ENCODE data around the gene KANSL1L. TPM values are rescaled to one million over a fixed set of nuclear protein-coding genes. Genes with fewer than 3 reads are reported as not detected.

Gene KANSL1L
- total RNA-seq, 2 experiments from 2014 or later: 6.7 to 7.0 TPM

DNA sequence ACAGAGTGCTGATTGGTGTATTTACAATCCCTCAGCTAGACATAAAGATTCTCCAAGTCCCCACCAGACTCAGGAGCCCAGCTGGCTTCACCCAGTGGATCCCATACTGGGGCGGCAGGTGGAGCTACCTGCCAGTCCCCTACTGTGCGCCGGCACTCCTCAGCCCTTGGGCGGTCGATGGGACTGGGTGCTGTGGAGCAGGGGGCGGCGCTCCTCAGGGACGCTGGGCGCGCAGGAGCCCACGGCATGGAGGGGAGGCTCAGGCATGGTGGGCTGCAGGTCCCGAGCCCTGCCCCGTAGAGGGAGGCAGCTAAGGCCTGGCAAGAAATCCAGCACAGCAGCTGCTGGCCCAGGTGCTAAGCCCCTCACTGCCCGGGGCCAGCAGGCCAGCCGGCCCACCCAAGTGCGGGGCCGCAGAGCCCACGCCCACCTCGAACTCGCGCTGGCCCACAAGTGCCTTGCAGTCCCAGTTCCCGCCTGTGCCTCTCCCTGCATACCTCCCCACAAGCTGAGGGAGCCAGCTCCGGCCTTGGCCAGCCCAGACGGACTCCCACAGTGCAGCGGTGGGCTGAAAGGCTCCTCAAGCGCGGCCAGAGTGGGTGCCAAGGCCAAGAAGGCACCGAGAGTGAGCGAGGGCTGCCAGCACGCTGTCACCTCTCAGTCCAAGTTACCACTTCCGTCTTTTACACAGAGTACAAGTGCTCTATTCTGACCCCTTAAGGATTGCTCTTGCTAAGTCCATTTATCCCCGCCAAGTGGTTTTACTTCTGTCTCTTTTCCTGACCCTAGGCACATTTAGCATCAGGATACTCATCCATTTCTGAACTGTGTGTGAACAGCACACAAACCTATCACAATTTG, 170.5 kb downstream of the KANSL1L start:
- no peaks in the 10 kb centered on the region for H3K27me3 Mint-ChIP-seq
- no peaks in the 10 kb centered on the region for H3K9me3 Mint-ChIP-seq
- DNase-seq: peak in 1 of 14 experiments; percentile 25
- Histone ChIP-seq H3K9me3 (ENCODE audit: control insufficient read depth in 1 of 2, insufficient read depth in 1 of 2, low read length in 2 of 2) (no peaks in the 10 kb centered on the region), H3K4me1 (ENCODE audit: insufficient read depth, low read length) (peaks cover 23% of the 10 kb centered on the region), H3K27me3 (ENCODE audit: control insufficient read depth in 1 of 2, insufficient read depth in 2 of 2, low read length in 2 of 2) (no peaks in the 10 kb centered on the region), H3K4me3 (ENCODE audit: low read length) (no peak overlapping the region), H3K36me3 (ENCODE audit: insufficient read depth, low read length) (peaks cover 4% of the 10 kb centered on the region), H3K27ac (ENCODE audit: low read depth in 1 of 2, low read length in 2 of 2) (no peak overlapping the region)
- peaks cover 58% of the 10 kb centered on the region for H3K4me1 Mint-ChIP-seq (ENCODE audit: low read depth)
- no peak for ATAC-seq (ENCODE audit: poor library complexity)
- POLR2A ChIA-PET: no interaction called here
- intact Hi-C loops (cut with DNase I, micrococcal nuclease): loop anchor here in 1 of 2 experiments (2.0 to 10.0 kb wide), 2 partner anchors 476 to 1746 kb away; partner anchors contain the start of genes IDH1 and LANCL1
- peaks cover 13% of the 10 kb centered on the region for H3K36me3 Mint-ChIP-seq (ENCODE audit: low read depth)
- peak overlapping the region; percentile 88 for H3K27ac Mint-ChIP-seq
- TF ChIP-seq, protein P1, sequence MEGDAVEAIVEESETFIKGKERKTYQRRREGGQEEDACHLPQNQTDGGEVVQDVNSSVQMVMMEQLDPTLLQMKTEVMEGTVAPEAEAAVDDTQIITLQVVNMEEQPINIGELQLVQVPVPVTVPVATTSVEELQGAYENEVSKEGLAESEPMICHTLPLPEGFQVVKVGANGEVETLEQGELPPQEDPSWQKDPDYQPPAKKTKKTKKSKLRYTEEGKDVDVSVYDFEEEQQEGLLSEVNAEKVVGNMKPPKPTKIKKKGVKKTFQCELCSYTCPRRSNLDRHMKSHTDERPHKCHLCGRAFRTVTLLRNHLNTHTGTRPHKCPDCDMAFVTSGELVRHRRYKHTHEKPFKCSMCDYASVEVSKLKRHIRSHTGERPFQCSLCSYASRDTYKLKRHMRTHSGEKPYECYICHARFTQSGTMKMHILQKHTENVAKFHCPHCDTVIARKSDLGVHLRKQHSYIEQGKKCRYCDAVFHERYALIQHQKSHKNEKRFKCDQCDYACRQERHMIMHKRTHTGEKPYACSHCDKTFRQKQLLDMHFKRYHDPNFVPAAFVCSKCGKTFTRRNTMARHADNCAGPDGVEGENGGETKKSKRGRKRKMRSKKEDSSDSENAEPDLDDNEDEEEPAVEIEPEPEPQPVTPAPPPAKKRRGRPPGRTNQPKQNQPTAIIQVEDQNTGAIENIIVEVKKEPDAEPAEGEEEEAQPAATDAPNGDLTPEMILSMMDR (IDR thresholded peaks at IDR 0.05): no peak
- CTCF ChIA-PET: interaction anchor here (1.3 kb wide), 1 partner anchor 23 kb away, joined by 3 read pairs; no protein-coding TSS in a partner anchor
- no peak overlapping the region for H3K4me3 Mint-ChIP-seq

DNA sequence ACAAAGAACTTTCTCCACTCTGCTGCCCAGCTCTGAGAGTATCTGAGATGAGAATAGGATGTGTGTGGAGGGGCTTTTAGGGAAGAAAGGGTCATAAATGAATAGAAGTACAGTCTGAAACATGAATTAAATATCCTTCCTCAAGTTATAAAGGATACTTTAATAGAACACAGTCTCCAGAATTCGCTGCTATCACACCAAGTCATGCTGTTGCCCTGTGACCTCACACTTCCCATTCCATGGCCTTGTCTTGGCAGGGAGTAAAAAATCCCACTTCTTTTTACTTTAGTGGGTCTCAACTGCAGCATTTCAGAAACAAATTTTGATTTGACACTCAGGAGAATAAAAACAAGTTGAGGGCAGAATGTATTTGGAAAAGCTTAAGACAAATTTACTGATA, 172.6 kb downstream of the KANSL1L start:
- TF ChIP-seq, protein P1 (IDR thresholded peaks at IDR 0.05): no peak
- Histone ChIP-seq H3K4me1 (ENCODE audit: insufficient read depth, low read length) (peaks cover 15% of the 10 kb centered on the region), H3K4me3 (ENCODE audit: low read length) (no peak overlapping the region), H3K9me3 (ENCODE audit: control insufficient read depth in 1 of 2, insufficient read depth in 1 of 2, low read length in 2 of 2) (no peaks in the 10 kb centered on the region), H3K27ac (ENCODE audit: low read depth in 1 of 2, low read length in 2 of 2) (no peak overlapping the region), H3K36me3 (ENCODE audit: insufficient read depth, low read length) (no peaks in the 10 kb centered on the region), H3K27me3 (ENCODE audit: control insufficient read depth in 1 of 2, insufficient read depth in 2 of 2, low read length in 2 of 2) (no peaks in the 10 kb centered on the region)
- H3K36me3 Mint-ChIP-seq (ENCODE audit: low read depth): peaks cover 12% of the 10 kb centered on the region
- no peaks in the 10 kb centered on the region for H3K27me3 Mint-ChIP-seq
- ChIA-PET POLR2A (no interaction called here), CTCF (interaction anchor here (1.7 kb wide), 1 partner anchor 17 kb away, joined by 3 read pairs; no protein-coding TSS in a partner anchor)
- no peak overlapping the region for H3K4me3 Mint-ChIP-seq
- H3K9me3 Mint-ChIP-seq: no peaks in the 10 kb centered on the region
- no peak overlapping the region for H3K27ac Mint-ChIP-seq
- intact Hi-C loops (cut with DNase I, micrococcal nuclease): loop anchor here in 1 of 2 experiments (2.0 kb wide), 1 partner anchor 174 kb away; no protein-coding TSS in a partner anchor
- DNase-seq (no peak), ATAC-seq (ENCODE audit: poor library complexity) (no peak)
- peaks cover 38% of the 10 kb centered on the region for H3K4me1 Mint-ChIP-seq (ENCODE audit: low read depth)

DNA sequence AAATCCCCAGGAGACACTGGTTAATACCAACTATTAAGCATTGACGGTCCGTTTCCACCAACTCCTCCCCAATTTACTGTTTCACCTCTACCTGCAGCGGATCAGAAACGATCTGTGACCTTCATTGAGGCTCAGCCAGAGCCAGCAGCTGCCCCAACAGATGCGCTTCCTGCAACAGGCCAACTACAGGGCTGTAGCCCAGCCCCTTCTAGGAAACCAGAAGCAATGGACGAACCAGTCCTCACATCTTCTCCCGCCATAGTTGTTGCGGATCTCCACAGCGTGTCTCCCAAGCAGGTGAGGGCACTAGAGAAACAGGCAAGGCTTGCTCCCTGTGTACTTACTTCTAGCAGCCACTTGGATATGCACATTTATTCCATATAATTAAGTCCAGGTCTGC, 177.2 kb downstream of the KANSL1L start:
- ChIA-PET CTCF (no interaction called here), POLR2A (no interaction called here)
- H3K9me3 Mint-ChIP-seq: no peaks in the 10 kb centered on the region
- H3K4me1 Mint-ChIP-seq (ENCODE audit: low read depth): peaks cover 5% of the 10 kb centered on the region
- no peak for ATAC-seq (ENCODE audit: poor library complexity)
- no peaks in the 10 kb centered on the region for H3K36me3 Mint-ChIP-seq (ENCODE audit: low read depth)
- H3K4me1 ChIP-seq (ENCODE audit: insufficient read depth, low read length): no peaks in the 10 kb centered on the region
- TF ChIP-seq, protein P1 (IDR thresholded peaks at IDR 0.05): no peak
- no peaks in the 10 kb centered on the region for H3K9me3 ChIP-seq (ENCODE audit: control insufficient read depth in 1 of 2, insufficient read depth in 1 of 2, low read length in 2 of 2)
- intact Hi-C loops (cut with DNase I, micrococcal nuclease): no loop called here
- peaks cover 7% of the 10 kb centered on the region for H3K27me3 Mint-ChIP-seq
- H3K27ac Mint-ChIP-seq: no peak overlapping the region
- DNase-seq: no peak
- no peak overlapping the region for H3K27ac ChIP-seq (ENCODE audit: low read depth in 1 of 2, low read length in 2 of 2)
- no peak overlapping the region for H3K4me3 ChIP-seq (ENCODE audit: low read length)
- H3K4me3 Mint-ChIP-seq: no peak overlapping the region
- H3K36me3 ChIP-seq (ENCODE audit: insufficient read depth, low read length): no peaks in the 10 kb centered on the region
- no peaks in the 10 kb centered on the region for H3K27me3 ChIP-seq (ENCODE audit: control insufficient read depth in 1 of 2, insufficient read depth in 2 of 2, low read length in 2 of 2)

Measured in CD4-positive, alpha-beta T cell (primary cell).